OCI-LY7 (cell line): ENCODE data around the gene QSOX1.

Source experiments
- EZH2phosphoT487 ChIP-seq: fragments of 200-600 bp; sonication (generic); IDR thresholded peaks from 2 replicates; pipeline ENCODE4 v1.6.1; 2018; ENCODE audit warnings: low read depth, borderline replicate concordance, mild to moderate bottlenecking, mixed run types, antibody characterized with exemption, low read length, moderate library complexity, mixed read lengths
- TF ChIP-seq, protein P1 (sequence below): fragments of 200-600 bp; sonication (generic); conservative IDR thresholded peaks from 2 replicates; pipeline ENCODE4 v1.5.1; 2014; ENCODE audit warnings: mild to moderate bottlenecking, antibody characterized with exemption, low read length, moderate library complexity, mixed read lengths

DNA sequence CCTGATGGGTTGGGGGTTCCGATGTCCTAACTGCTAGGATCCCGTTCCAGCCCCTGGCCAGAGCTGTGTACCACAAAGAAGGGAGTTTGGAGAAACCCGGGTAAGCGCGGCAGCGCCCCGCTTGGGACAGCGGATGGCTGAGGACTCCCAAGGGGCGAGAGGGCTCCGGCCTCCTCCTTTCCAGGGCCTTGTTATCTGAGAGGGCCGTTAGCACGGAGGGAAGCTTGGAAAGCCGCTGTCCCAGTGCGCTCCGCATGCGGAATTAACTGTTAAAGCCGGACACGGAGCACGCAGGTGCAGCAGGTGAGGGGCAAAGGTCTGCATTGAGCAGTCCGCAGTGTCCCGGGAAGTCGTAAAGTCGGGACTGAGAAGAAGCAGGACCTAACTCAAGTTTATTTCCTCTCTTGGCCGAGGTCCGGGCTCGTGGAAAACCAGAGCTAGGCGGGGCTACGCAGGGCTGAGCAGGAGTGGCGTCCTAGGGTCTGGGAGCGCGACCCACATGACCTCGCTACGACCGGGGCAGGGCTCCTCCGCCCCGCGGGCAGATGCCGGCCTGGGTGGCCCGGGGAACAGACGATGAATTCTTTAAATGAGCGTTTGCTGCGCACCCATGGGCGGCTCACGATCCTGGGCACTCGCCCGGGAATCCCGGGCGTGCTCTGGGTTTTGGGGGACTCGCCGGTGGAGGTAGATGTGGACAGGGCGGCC lies 79.9 kb downstream of the QSOX1 start:
- TF ChIP-seq, protein P1, sequence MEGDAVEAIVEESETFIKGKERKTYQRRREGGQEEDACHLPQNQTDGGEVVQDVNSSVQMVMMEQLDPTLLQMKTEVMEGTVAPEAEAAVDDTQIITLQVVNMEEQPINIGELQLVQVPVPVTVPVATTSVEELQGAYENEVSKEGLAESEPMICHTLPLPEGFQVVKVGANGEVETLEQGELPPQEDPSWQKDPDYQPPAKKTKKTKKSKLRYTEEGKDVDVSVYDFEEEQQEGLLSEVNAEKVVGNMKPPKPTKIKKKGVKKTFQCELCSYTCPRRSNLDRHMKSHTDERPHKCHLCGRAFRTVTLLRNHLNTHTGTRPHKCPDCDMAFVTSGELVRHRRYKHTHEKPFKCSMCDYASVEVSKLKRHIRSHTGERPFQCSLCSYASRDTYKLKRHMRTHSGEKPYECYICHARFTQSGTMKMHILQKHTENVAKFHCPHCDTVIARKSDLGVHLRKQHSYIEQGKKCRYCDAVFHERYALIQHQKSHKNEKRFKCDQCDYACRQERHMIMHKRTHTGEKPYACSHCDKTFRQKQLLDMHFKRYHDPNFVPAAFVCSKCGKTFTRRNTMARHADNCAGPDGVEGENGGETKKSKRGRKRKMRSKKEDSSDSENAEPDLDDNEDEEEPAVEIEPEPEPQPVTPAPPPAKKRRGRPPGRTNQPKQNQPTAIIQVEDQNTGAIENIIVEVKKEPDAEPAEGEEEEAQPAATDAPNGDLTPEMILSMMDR = no peak
- no peak for TF ChIP-seq EZH2phosphoT487
